ENCODE measurements around the gene NADK. TPM values are rescaled to one million over a fixed set of nuclear protein-coding genes. Genes with fewer than 3 reads are reported as not detected.

Gene NADK
- total RNA-seq, 6 experiments from 2014 or later: 80.3 to 143 (median 100) TPM

DNA sequence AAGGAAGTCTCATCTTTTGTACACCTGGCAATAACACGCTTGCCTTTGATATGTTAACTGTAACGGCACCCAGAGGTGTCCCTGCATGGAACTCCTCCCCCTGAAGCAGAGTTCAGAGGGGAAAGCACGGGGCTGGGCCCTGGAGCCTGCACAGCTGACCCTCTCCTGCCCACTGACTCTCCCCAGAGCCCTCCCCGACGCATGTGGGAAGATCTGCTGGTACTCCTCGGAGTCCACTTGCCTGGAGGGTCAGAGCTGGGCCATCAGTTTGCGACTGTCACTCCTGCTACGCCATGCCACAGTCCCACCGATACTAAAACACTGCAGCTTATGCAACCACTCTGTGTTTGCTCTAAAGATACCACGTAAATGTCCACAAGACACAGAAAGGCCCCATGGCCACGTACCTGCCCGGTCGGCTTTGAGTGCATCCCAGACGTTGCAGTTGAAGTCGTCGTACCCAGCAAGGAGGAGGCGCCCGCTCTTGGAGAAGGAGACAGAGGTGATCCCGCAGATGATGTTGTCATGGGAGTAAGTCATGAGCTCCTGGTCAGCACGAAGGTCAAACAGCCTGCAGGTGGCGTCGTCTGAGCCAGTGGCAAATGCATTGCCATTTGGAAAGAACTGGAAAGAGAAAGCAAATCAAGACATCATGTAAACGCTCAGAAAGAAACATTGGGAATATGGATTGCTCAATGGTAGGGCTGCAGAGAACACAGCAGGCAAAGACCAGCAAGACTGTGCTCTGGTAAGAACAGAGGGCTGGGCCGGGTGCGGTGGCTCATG, 10.6 kb upstream of the NADK start:
- intact Hi-C loops (cut with DNase I): loop anchor here in 1 of 2 donors (10.0 kb wide), 1 partner anchor 96 kb away; no protein-coding TSS in a partner anchor
- H3K36me3 ChIP-seq: peaks cover 4 to 83% (median 30%) of the 10 kb centered on the region in 4 donors
- TF ChIP-seq, protein P1, sequence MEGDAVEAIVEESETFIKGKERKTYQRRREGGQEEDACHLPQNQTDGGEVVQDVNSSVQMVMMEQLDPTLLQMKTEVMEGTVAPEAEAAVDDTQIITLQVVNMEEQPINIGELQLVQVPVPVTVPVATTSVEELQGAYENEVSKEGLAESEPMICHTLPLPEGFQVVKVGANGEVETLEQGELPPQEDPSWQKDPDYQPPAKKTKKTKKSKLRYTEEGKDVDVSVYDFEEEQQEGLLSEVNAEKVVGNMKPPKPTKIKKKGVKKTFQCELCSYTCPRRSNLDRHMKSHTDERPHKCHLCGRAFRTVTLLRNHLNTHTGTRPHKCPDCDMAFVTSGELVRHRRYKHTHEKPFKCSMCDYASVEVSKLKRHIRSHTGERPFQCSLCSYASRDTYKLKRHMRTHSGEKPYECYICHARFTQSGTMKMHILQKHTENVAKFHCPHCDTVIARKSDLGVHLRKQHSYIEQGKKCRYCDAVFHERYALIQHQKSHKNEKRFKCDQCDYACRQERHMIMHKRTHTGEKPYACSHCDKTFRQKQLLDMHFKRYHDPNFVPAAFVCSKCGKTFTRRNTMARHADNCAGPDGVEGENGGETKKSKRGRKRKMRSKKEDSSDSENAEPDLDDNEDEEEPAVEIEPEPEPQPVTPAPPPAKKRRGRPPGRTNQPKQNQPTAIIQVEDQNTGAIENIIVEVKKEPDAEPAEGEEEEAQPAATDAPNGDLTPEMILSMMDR (IDR thresholded peaks at IDR 0.05): peak in 3 of 4 donors; percentile 19 to 45 (median 22)
- no peak for TF ChIP-seq POLR2A (IDR thresholded peaks at IDR 0.05)
- 65% methylated on average over 14 of the region's 25 CpGs for WGBS (ENCODE audit: insufficient coverage, low coverage, low lambda C conversion rate, missing lambda C conversion rate)
- no peak overlapping the region for H3K4me3 ChIP-seq
- H3K27me3 ChIP-seq: no peaks in the 10 kb centered on the region
- ATAC-seq: peak; percentile 10 to 60 (median 35)
- no peak for DNase-seq
- no peak overlapping the region for H3K27ac ChIP-seq
- H3K4me1 ChIP-seq: no peaks in the 10 kb centered on the region
- no peaks in the 10 kb centered on the region for H3K9me3 ChIP-seq

DNA sequence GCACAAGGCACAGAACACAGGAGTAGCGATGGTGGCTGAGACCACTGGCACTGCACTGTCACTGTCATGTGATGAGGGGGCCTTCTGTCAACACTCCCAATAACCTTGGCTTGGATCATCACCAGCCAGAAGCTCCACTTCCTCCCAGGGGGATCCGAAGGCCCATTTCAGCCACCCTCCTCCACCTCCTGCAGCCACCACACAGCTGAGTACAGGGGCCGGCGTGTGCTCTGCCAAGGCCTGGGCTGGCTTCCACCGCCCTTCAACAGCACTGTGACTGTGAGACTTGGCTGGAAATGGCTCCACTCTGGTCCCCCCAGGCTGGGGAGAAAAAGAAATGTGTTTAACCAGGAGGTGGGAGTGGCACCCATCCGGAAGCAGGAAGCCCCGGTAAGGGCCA, 9.9 kb upstream of the NADK start:
- peak in 1 of 4 donors; percentile 7 for ATAC-seq
- no peaks in the 10 kb centered on the region for H3K9me3 ChIP-seq
- H3K36me3 ChIP-seq: peaks cover 4 to 78% (median 29%) of the 10 kb centered on the region in 4 donors
- 66% methylated on average over 2 of the region's 7 CpGs for WGBS (ENCODE audit: insufficient coverage, low coverage, low lambda C conversion rate, missing lambda C conversion rate)
- H3K4me1 ChIP-seq: peaks cover 0 to 5% (median 2%) of the 10 kb centered on the region in 4 donors
- H3K27me3 ChIP-seq: no peaks in the 10 kb centered on the region
- H3K27ac ChIP-seq: no peak overlapping the region
- TF ChIP-seq, protein P1 (IDR thresholded peaks at IDR 0.05): no peak
- intact Hi-C loops (cut with DNase I): loop anchor here in 1 of 2 donors (10.0 kb wide), 1 partner anchor 97 kb away; no protein-coding TSS in a partner anchor
- DNase-seq: no peak
- no peak overlapping the region for H3K4me3 ChIP-seq

DNA sequence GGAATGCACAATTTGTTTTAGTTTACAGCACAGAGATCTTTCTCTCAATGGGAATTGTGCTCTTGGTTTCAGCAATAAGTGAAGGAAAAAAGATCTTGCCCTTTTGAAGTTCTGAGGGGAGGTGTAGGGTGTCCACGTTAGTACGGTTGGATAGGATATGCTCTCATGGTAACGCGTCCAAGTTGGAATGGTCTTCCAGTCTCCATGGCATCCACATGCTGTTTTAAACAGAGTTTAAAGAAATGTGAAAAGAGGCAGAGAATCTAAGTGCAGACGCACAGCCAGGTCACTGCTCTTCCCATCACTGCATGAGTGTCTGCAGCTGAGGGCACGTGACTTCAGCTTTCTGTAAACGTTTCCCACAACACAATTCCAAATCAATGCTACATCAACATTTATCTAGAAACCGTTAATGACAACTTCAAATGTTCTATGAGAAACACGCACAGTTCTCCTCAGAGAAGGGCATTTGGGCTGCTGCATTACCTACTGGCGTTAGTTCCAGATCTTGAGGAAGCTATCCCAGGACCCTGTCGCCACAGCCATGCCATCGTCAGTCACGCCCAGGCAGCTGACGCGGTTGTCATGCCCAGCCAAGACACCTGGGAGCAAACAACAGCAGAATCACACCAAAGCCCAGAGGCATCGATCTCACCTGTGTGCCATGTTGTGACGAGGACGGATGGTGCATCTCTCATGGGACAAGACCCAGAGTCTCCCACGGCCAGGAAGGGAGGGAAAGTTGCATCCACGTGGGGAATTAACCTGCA, 8.8 kb upstream of the NADK start:
- DNase-seq: no peak
- no peak for TF ChIP-seq POLR2A (IDR thresholded peaks at IDR 0.05)
- TF ChIP-seq, protein P1 (IDR thresholded peaks at IDR 0.05): no peak
- ATAC-seq: no peak

DNA sequence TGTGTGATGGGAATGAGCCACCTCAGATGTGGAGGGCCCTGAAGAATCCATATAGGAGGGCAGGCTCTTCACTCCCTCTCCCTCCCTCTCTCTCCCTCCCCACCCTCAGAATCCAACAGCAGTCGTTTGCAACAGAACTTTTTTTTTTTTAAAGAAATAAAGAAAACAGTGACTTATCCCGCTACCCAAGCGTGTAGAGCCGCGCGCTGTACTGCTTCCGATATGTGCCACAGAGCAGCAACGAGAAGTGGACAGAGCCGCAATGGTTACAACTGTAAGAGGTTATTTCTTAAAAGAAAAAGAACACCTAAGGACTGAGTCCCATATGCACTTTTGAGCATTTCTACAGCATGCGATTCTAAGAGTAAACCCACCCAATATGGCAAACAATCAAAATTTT, 7.4 kb upstream of the NADK start:
- H3K9me3 ChIP-seq: no peaks in the 10 kb centered on the region
- ATAC-seq (no peak), DNase-seq (no peak)
- no peaks in the 10 kb centered on the region for H3K27me3 ChIP-seq
- TF ChIP-seq, protein P1 (IDR thresholded peaks at IDR 0.05): no peak
- TF ChIP-seq POLR2A (IDR thresholded peaks at IDR 0.05): no peak
- peaks cover 4 to 55% (median 25%) of the 10 kb centered on the region in 4 donors for H3K36me3 ChIP-seq
- no peak overlapping the region for H3K27ac ChIP-seq
- peaks cover 0 to 21% (median 11%) of the 10 kb centered on the region in 4 donors for H3K4me1 ChIP-seq
- 92% methylated on average over 10 of the region's 10 CpGs for WGBS (ENCODE audit: insufficient coverage, low coverage, low lambda C conversion rate, missing lambda C conversion rate)
- intact Hi-C loops (cut with DNase I): loop anchor here in 1 of 2 donors (10.0 kb wide), 1 partner anchor 99 kb away; no protein-coding TSS in a partner anchor
- H3K4me3 ChIP-seq: no peak overlapping the region

More for the DNA sequence above, 8.8 kb upstream of the NADK start:
- H3K4me3 ChIP-seq: no peak overlapping the region
- H3K9me3 ChIP-seq: no peaks in the 10 kb centered on the region
- WGBS (ENCODE audit: insufficient coverage, low coverage, low lambda C conversion rate, missing lambda C conversion rate): 85% methylated on average over 12 of the region's 20 CpGs
- intact Hi-C loops (cut with DNase I): loop anchor here in 1 of 2 donors (10.0 kb wide), 1 partner anchor 98 kb away; no protein-coding TSS in a partner anchor
- H3K36me3 ChIP-seq: peaks cover 4 to 68% (median 28%) of the 10 kb centered on the region in 4 donors
- H3K4me1 ChIP-seq: peaks cover 0 to 17% (median 10%) of the 10 kb centered on the region in 4 donors
- H3K27me3 ChIP-seq: no peaks in the 10 kb centered on the region
- H3K27ac ChIP-seq: no peak overlapping the region
